Lower leg skin (tissue), 3 donors: ENCODE measurements around the gene RAB42.

Experiments used
- POLR2A ChIP-seq, 2 donors: fragments of 450-650 bp; IDR thresholded peaks; one replicate each; pipeline ENCODE4 v1.6.1; 2016 to 2017; ENCODE audit warnings: antibody characterized with exemption in 2 of 2, mild to moderate bottlenecking in 1 of 2, moderate library complexity in 1 of 2
- TF ChIP-seq, protein P1 (sequence below), 3 donors: fragments of 450-650 bp; IDR thresholded peaks; one replicate each; pipeline ENCODE4 v1.5.1; 2016; ENCODE audit warnings: antibody characterized with exemption in 3 of 3, mild to moderate bottlenecking in 3 of 3, moderate library complexity in 2 of 3

- TF ChIP-seq, protein P1, sequence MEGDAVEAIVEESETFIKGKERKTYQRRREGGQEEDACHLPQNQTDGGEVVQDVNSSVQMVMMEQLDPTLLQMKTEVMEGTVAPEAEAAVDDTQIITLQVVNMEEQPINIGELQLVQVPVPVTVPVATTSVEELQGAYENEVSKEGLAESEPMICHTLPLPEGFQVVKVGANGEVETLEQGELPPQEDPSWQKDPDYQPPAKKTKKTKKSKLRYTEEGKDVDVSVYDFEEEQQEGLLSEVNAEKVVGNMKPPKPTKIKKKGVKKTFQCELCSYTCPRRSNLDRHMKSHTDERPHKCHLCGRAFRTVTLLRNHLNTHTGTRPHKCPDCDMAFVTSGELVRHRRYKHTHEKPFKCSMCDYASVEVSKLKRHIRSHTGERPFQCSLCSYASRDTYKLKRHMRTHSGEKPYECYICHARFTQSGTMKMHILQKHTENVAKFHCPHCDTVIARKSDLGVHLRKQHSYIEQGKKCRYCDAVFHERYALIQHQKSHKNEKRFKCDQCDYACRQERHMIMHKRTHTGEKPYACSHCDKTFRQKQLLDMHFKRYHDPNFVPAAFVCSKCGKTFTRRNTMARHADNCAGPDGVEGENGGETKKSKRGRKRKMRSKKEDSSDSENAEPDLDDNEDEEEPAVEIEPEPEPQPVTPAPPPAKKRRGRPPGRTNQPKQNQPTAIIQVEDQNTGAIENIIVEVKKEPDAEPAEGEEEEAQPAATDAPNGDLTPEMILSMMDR (IDR thresholded peaks at IDR 0.05): no peak
- no peak for TF ChIP-seq POLR2A (IDR thresholded peaks at IDR 0.05)
These were observed 40.7 kb upstream of the RAB42 start for GRCh38 chr1:28551381-28551780.
